Skin epidermis (tissue), 12 donors: ENCODE data around the gene DPEP2.
"Not testable (repeated sequence)": the region's sequence is repeated elsewhere in the genome, so short reads cannot be mapped to it uniquely, and the experiment has no call there.

ENCODE experiments used
- H3K27ac ChIP-seq, 21 experiments: fragments of 200-600 bp; sonication (generic) in 11 of 21; one replicate each; pipeline ENCODE4 v1.5.0; 2020; ENCODE audit warnings: mild to moderate bottlenecking in 3 of 21, inconsistent platforms in 2 of 21, moderate library complexity in 2 of 21
- H3K4me3 ChIP-seq, 7 experiments: fragments of 200-600 bp; sonication (generic) in 2 of 7; one replicate each; pipeline ENCODE4 v1.5.0; 2020; ENCODE audit warnings: inconsistent platforms in 2 of 7, mild to moderate bottlenecking in 2 of 7, moderate library complexity in 1 of 7

Gene DPEP2

GRCh38 chr16:68009157-68009735, 10.0 kb upstream of the DPEP2 start:
- no peak overlapping the region for H3K27ac ChIP-seq
- H3K4me3 ChIP-seq, result no peak overlapping the region

- Histone ChIP-seq H3K27ac (peak overlapping the region; percentile 46 to 97 (median 85)), H3K4me3 (no peak overlapping the region)
Observed at GRCh38 chr16:68005786-68006286, 6.6 kb upstream of the DPEP2 start.

DNA sequence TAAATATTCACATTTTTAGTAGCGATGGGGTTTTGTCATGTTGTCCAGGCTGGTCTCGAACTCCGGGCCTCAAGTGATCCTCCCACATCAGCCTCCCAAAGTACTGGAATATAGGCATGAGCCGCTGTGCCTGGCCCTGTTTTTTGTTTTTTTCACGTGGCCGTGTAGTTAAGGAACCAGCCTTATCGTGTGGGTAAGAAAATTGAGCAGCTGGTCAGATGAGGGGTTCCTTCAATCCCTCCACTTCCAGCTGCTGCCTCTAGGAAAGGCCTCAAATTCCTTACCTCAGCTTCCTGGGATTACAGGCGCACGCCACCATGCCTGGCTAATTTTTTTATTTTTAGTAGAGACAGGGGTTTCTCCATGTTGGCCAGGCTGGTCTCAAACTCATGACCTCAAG, 5.9 kb upstream of the DPEP2 start:
- H3K4me3 ChIP-seq, result no peak overlapping the region
- H3K27ac ChIP-seq, result peak overlapping the region; percentile 46 to 97 (median 85)

- H3K4me3 ChIP-seq, result no peak overlapping the region
Observed at GRCh38 chr16:68003031-68003430, 3.7 kb upstream of the DPEP2 start.

DNA sequence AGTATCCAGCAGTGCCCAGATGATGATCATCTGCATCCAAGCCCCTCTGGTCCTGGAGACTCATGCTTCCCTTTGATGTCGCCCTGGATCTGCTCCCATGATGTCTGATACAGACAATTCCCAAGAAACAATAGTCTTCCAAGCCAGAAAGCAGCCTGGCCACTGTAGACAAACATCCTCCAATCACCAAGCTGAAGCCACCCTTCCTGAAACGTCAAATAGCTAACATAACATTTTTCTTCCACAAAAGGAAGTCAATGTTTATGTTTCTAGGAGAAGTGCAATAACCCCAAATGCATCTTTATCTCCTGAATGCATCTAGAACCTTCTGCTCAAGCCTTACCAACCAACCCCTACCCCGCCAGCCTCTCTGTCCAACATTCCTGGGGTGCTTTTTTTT, 1.2 kb upstream of the DPEP2 start:
- peak overlapping the region in 1 of 7 experiments; percentile 1 for H3K4me3 ChIP-seq

More at GRCh38 chr16:68003031-68003430, 3.7 kb upstream of the DPEP2 start:
- peak overlapping the region in 1 of 21 experiments; percentile 0 for H3K27ac ChIP-seq

GRCh38 chr16:67999985-68000384, 701 bp upstream of the DPEP2 start:
- Histone ChIP-seq H3K4me3 (peak overlapping the region in 1 of 7 experiments; percentile 1), H3K27ac (peak overlapping the region in 17 of 21 experiments; percentile 9 to 93 (median 72))

More for the DNA sequence above, 1.2 kb upstream of the DPEP2 start:
- peak overlapping the region in 14 of 21 experiments; percentile 19 to 93 (median 76) for H3K27ac ChIP-seq

- H3K4me3 ChIP-seq, result not testable (repeated sequence)
- H3K27ac ChIP-seq, result peak overlapping the region in 6 of 21 experiments; percentile 2 to 93 (median 83)
Observed at GRCh38 chr16:67998231-67998778, 979 bp downstream of the DPEP2 start.

DNA sequence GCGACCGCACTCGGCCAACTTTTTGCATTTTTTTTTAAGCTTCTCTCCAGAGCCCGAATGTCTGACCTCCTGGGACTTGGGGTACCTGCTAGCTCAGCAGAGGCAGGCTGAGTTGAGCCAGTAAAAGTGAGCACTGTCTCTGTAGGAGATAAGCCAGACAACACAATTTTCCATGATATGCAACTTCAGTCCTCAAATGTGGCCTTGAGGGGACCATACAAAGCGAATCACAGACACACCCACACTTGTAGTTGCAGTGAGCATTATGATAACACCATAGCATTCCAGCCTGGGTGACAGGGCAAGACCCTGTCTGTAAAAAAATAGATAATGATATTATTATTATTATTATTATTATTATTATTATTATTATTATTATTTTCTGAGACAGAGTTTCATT, 2.6 kb downstream of the DPEP2 start:
- no peak overlapping the region for H3K27ac ChIP-seq
- no peak overlapping the region for H3K4me3 ChIP-seq

GRCh38 chr16:67995423-67995822, 3.9 kb downstream of the DPEP2 start:
- no peak overlapping the region for H3K4me3 ChIP-seq
- peak overlapping the region in 3 of 21 experiments; percentile 36 to 47 (median 37) for H3K27ac ChIP-seq

DNA sequence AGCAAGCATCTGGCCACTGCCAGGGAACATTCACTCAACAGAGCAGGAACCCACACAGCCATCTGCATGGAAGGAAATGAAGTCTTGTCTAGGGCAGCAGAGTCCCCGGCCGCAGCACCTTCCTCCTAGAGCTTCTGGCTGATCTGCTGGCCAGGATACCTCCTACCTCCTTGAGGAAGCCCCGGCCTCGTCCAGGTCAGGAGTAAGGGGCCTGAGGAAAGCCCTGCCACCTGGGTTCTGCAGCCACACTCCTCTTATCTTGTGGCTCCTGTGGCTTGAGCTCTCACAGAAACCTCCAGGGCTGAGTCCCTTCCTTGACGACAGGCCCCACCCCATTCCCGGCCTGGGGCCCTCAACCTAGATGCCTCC, 5.3 kb downstream of the DPEP2 start:
- H3K4me3 ChIP-seq, result peak overlapping the region in 2 of 7 experiments; percentile 22 to 32
- peak overlapping the region in 20 of 21 experiments; percentile 21 to 86 (median 78) for H3K27ac ChIP-seq

- peak overlapping the region in 5 of 7 experiments; percentile 16 to 32 (median 22) for H3K4me3 ChIP-seq
Observed at GRCh38 chr16:67993207-67994039, 5.9 kb downstream of the DPEP2 start.

GRCh38 chr16:67992661-67993206, 6.5 kb downstream of the DPEP2 start:
- H3K27ac ChIP-seq, result peak overlapping the region in 14 of 21 experiments; percentile 72 to 86 (median 80)
- H3K4me3 ChIP-seq, result peak overlapping the region in 1 of 7 experiments; percentile 22

More at GRCh38 chr16:67993207-67994039, 5.9 kb downstream of the DPEP2 start:
- peak overlapping the region in 20 of 21 experiments; percentile 21 to 86 (median 78) for H3K27ac ChIP-seq

DNA sequence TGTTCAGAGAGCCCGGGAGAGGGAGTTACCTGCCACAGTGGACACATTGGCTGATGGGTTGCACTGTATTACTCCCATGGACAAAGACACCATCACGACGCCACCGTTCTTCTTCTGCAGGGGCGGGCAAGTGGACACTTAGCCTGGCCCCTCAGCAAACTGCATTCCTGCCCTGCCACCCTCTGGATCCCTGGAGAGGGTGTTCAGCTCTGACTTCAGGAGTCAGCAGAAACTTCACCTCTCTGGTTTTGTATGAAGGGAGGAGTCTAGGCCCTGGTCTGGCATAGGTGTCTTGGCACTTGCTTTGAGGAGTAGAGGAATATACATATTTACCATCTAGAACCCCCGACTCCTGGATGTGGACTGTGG, 9.3 kb downstream of the DPEP2 start:
- H3K4me3 ChIP-seq, result no peak overlapping the region

DNA sequence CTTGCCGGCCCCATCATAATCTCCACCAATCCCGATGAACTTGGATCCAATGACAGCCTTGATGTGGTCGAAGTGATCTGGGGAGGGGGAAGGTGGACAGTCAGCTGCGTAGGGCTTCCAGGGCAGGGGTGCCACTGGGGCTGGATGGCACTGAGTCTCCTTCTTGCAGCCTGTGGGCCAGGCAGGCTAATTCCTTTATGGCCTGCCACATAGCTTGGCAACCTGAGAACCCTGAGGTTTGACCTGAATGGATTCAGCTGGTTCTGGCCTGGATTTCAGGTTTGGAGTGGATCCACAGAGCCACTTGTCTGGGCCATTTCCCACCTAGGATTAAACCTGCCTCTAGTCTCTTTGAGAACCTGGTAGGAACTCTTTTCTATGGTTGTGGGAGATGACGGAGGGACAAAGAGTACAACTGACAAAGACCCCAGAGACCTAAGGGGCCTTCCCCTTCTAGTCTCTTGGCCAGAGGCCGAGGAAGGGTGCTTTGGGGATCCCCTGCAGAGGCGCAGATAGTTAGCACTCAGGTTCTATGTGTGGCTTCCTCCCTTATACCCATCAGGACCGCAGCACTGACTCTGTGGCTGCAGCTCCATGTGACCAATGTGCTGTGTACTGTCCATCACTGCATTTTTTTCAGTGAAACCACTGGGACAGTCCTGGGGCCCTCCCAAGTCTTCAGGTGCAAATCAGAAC, 9.8 kb downstream of the DPEP2 start:
- H3K27ac ChIP-seq, result no peak overlapping the region
- no peak overlapping the region for H3K4me3 ChIP-seq

More for the DNA sequence above, 9.3 kb downstream of the DPEP2 start:
- no peak overlapping the region for H3K27ac ChIP-seq

GRCh38 chr16:67988675-67989074, 10.6 kb downstream of the DPEP2 start:
- no peak overlapping the region for H3K4me3 ChIP-seq
- no peak overlapping the region for H3K27ac ChIP-seq

- H3K27ac ChIP-seq, result no peak overlapping the region
- H3K4me3 ChIP-seq, result no peak overlapping the region
Observed at GRCh38 chr16:67987460-67988160, 11.7 kb downstream of the DPEP2 start.

- Histone ChIP-seq H3K4me3 (no peak overlapping the region), H3K27ac (no peak overlapping the region)
Observed at GRCh38 chr16:67986949-67987348, 12.3 kb downstream of the DPEP2 start.

DNA sequence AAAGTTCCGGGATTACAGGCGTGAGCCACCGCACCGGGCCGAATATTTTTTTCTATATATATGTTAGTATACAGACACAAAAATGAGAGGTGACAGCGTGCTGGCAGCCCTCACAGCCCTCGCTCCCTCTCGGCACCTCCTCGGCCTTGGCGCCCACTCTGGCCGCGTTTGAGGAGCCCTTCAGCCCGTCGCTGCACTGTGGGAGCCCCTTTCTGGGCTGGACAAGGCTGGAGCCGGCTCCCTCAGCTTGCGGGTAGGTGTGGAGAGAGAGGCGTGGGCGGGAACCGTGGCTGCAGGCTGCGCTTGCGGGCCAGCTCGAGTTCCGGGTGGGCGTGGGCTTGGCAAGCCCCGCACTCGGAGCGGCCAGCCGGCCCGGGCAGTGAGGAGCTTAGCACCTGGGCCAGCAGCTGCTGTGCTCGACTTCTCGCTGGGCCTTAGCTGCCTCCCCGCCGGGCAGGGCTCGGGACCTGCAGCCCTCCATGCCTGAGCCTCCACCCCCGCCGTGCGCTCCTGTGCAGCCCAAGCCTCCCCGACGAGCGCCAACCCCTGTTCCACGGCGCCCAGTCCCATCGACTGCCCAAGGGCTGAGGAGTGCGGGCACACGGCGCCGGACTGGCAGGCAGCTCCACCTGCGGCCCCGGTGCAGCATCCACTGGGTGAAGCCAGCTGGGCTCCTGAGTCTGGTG, 17.1 kb downstream of the DPEP2 start:
- Histone ChIP-seq H3K4me3 (no peak overlapping the region), H3K27ac (no peak overlapping the region)
